NCI-H1048 (cell line): ENCODE measurements around the gene CCDC120.

ENCODE experiments used
- DNase-seq: peaks from one replicate; lab custom pipeline; 2025; lab: John Stamatoyannopoulos, UW

Gene CCDC120

DNA sequence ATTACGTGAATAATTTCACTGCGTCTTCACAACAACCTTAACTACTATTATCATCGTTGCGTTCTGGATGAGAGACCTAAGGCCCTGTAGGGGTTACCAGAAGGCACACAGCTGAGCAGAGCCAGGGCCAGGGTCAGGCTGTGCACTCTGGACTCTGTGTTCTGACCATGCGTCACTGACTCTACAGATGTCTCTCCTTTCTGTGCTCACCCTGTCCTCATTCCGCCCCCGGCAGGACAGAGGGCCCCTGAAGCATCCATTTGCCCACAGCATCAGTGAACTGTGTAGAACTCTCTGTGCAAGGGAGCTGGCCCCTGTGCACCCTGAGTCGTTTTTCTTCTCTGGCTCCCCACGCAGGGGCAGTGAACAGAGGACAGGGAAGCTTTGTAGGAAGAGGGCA, 43.4 kb downstream of the CCDC120 start:
- no peak for DNase-seq

DNA sequence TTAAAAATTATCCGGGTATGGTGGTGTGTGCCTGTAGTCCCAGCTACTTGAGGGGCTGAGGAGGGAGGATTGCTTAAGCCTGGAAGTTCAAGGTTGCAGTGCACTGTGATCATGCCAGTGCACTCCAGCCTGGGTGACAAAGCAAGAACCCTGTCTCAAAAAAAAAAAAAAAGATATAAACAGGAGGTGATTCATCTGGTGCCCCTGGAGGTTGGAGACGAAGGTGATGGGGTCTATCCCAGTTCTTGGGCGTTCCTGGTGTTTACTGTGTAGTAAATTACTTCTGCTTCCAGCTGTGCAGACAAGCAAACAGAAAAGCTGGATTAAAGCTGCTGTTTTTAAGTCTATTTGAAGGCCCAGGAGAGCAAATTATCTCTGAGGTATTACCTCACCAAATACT, 44.8 kb downstream of the CCDC120 start:
- DNase-seq = no peak

DNA sequence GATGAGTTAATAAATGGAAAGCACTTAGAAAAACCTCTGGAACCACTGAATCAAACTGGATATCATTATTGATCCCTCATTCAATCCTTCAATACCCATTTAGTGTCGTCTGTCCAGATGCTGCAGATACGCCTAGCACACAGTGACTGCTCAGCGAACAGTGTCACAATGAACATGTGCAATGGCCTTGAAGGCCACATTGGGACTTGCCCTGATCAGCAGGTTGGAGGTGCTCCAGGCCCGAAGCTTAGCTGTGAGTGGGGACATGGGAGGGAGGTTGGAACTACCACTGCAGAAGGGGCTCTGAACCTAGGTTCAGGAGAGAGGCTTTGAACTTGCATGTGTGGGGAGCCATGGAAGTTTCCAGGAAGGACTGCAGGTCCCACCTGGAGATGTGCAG, 47.5 kb downstream of the CCDC120 start:
- DNase-seq = no peak

DNA sequence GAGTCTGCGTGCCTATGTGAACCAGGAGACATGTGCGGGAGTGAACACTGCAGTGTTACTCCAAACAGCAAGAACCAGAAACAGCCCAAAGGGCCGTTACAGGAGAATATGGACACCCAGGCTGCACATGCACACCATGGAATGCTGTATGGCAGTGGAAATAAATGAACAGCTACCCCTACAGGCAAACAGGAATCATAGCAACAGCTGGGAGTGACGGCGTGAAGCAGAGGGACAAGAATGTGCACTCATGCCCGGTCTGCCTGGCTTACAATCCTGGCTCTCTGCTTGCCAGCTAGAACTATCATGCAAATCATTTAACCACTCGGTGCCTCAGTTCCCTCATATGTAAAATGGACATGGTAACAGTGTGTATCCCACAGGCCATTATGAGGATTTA, 48.1 kb downstream of the CCDC120 start:
- DNase-seq = no peak

DNA sequence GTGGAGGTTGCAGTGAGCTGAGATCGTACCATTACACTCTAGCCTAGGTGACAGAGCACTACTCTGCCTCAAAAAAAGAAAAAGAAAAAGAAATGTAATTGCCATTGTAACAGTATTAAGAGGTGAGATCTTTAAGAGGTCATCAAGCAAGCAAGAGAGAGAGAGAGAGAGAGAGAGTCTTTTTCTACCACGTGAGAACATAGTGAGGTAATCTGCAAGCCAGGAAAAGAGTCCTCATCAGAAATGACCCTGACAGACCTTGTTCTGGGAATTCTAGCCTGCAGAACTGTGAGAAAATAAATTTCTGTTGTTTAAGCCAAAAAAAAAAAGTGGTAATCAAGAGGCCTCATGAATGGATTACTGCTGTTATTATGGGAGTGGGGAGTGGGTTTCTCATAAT, 49.8 kb downstream of the CCDC120 start:
- DNase-seq = no peak

DNA sequence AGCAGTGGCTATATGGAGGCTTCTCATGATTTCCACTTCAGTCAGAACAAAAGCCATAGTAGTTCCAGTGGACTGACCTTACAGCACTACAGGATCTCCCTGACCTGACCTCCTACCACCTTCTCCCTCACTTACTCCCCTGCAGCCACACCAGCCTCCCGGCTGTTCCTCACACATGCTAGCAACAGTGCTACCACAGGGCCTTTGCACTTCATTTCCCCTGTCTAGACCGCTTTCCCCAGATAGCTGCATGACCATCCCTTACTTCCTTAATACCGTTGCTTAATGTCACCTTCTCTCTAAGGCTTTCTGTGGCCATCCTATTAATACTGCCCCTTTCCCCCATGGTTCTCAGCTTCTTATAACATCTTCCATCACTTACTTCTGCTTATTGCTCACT, 51.6 kb downstream of the CCDC120 start:
- no peak for DNase-seq

GRCh38 chrX:49111791-49112190, 53.0 kb downstream of the CCDC120 start:
- DNase-seq = no peak

GRCh38 chrX:49116076-49116475, 57.3 kb downstream of the CCDC120 start:
- DNase-seq = no peak

DNA sequence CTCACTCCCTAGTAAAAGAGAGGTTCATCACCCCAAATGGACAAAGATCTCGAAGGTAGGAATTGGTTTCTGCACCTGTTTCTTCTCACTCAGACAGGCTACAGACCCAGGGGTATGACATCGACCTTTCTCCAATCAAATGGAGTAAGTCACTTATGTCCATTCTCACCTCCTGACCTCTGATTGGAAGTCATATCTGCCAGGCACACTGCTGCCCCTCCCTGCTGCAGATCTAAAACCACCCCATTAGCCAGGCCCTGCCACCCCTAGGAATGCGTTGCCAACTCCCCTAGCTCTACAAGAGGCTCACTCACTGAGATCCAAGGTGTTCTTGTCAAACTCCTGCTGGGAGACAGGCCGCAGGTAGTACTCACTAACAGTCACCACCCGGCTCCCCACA, 57.9 kb downstream of the CCDC120 start:
- DNase-seq = no peak

DNA sequence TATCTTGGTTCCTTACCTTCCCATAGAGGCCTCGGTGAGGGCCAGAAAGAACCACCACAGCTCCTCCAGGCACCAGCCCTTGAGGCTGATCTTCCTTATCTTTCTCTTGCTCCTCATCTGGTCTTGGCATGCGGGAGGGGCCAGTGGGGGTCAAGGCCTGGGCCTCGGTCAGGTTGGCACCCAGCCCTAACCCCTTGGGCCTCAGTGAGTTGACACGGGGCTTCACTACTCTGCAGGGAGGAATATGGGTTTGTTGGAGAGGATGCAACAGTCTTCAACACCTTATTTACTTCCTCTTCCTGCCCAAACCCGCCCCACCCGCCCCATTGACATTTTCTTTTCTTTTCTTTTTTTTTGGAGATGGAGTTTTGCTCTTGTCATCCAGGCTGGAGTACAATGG, 58.8 kb downstream of the CCDC120 start:
- no peak for DNase-seq
